ENCODE data around the gene CCDC9B.
A peak's percentile ranks its signal among the peaks of the same experiment; 100 is the strongest.

CCDC9B gene

DNA sequence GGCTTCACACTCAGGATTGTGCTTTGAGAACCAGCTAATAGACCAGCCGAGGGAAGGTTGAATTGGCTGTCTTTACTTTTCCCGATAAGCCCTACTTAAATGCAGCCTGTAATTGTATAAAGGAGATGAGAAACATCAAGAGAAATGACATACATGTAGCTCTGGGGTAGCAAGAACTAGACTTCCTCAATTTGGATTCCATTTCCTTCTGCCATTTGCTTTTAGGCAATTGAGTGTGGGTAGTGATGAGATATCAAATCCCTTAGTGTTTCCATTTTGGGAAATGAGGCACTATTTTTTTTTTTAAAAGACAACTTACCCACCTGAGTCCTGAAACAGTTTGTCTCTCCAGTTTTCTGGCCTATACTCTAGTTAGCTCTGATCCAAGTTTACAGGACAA lies 15.0 kb downstream of the CCDC9B start:
- no peak for TF ChIP-seq ZFX (IDR thresholded peaks at IDR 0.05; ENCODE audit: borderline replicate concordance)
- TF ChIP-seq, protein P1, sequence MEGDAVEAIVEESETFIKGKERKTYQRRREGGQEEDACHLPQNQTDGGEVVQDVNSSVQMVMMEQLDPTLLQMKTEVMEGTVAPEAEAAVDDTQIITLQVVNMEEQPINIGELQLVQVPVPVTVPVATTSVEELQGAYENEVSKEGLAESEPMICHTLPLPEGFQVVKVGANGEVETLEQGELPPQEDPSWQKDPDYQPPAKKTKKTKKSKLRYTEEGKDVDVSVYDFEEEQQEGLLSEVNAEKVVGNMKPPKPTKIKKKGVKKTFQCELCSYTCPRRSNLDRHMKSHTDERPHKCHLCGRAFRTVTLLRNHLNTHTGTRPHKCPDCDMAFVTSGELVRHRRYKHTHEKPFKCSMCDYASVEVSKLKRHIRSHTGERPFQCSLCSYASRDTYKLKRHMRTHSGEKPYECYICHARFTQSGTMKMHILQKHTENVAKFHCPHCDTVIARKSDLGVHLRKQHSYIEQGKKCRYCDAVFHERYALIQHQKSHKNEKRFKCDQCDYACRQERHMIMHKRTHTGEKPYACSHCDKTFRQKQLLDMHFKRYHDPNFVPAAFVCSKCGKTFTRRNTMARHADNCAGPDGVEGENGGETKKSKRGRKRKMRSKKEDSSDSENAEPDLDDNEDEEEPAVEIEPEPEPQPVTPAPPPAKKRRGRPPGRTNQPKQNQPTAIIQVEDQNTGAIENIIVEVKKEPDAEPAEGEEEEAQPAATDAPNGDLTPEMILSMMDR (IDR thresholded peaks at IDR 0.05) = no peak

DNA sequence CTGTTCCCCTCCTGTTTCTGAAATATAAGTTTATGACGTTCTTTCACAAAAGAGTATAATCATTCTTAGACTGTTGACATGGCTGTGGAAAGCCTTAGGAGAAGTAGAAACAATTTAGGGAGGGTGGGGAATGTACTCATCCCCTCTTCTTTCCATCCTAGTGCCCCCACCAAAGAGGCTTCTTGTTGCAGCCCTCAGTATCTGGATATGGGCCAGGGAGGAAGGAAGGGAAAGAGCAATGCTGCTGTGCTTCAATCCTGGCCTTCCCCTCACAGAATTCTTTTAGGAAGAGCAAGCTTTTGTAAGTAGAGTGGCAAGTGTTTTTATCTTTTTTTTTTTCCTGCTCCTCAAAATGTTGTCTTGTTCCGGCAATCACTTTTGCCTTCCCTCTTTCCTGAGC lies 15.6 kb downstream of the CCDC9B start:
- TF ChIP-seq, protein P1 (IDR thresholded peaks at IDR 0.05) = no peak
- TF ChIP-seq ZFX (IDR thresholded peaks at IDR 0.05; ENCODE audit: borderline replicate concordance) = no peak
- no peak overlapping the region for H3K27ac ChIP-seq

More for the DNA sequence above, 15.0 kb downstream of the CCDC9B start:
- H3K27ac ChIP-seq = no peak overlapping the region

DNA sequence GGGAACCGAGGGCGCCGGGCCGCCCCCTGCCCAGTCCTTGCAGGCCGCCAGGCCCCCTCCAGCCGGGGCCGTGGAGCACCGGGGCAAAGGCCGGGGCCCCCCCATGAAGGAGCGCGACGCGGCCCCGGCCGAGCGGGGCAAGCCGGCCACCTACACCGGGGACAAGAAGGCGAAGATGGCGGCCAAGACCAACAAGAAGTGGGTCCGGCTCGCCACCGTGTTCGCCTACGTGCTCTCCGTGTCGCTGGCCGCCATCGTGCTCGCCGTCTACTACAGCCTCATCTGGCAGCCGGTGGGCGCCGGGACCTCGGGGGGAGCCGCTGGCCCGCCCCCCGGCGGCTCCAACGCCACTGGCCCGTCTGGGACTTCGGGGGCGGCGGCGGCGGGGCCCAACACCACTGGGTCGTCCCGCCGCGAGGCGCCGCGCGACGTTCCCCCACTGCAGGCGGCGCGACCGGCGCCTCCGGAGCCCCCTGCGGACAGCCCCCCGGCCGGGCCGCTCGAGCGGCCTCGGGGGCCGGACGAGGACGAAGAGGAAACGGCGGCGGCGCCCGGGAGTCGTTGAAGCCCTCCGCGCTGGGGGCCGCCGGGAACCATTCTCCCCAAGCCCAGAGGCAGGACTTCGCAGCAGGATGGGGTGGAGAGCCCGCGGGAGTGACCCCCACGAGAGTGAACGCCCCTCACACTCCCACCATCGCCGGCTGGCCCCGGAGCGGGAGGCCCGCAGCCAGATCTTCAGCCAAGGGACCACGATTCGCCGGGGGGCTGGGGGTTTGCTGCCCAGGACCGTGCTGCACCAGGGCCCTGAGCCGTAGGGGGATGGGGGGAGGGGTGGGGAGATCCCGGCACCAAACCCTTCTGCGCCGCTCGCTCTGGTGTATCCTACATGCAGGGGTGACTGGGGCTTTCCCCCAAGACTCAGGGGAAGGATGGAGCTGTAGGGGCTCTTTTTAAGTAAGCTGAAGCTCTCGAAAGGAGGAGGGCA lies 16.5 kb downstream of the CCDC9B start:
- H3K27ac ChIP-seq = peak overlapping the region; percentile 65

DNA sequence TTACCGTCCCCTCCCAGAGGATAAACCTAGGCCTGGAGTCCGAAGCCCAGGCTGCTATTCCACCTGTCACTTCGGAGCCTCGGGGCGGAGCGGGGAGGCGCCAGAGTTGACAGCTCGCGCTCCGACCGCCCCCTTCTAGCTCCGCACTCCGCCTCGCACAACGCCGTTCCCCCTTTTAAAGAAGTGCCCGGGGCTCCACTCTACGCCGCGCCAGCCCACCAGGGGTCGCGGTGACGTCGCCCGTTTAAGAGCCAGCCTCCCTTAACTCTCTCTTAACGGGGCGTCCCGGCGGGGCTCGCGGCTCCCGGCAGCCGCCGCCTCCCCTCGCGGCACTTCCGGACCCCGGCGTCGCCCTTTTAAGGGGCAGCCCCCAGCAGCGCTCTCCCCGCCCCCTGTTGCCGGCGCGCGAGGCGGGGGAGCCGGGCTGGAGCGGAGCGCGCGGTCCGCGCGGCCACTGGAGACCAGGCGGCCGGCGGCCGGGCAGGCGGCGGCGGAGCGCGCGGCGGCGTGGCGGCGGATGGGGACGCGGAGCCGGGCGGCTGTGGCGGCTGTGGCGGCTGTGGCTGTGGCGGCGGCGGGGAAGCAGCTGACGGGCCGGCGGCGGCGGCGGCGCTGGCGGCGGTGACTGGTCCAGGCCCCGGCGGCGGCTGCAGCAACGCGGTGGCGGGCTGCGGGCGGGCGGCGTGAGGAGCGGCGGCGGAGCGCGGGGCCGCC lies 17.3 kb downstream of the CCDC9B start, which contains the start of gene INAFM2:
Gene INAFM2, plus strand, starts transcription at position 454 of the 714 bp plus-strand sequence. CDS start 364 bp downstream, outside the sequence.
- peak within 1 kb of the TSS; percentile 65 for H3K27ac ChIP-seq
- TF ChIP-seq, protein P1 (IDR thresholded peaks at IDR 0.05) = peak; percentile 39
- no peak for TF ChIP-seq ZFX (IDR thresholded peaks at IDR 0.05; ENCODE audit: borderline replicate concordance)

More for the DNA sequence above, 16.5 kb downstream of the CCDC9B start:
- no peak for TF ChIP-seq ZFX (IDR thresholded peaks at IDR 0.05; ENCODE audit: borderline replicate concordance)

DNA sequence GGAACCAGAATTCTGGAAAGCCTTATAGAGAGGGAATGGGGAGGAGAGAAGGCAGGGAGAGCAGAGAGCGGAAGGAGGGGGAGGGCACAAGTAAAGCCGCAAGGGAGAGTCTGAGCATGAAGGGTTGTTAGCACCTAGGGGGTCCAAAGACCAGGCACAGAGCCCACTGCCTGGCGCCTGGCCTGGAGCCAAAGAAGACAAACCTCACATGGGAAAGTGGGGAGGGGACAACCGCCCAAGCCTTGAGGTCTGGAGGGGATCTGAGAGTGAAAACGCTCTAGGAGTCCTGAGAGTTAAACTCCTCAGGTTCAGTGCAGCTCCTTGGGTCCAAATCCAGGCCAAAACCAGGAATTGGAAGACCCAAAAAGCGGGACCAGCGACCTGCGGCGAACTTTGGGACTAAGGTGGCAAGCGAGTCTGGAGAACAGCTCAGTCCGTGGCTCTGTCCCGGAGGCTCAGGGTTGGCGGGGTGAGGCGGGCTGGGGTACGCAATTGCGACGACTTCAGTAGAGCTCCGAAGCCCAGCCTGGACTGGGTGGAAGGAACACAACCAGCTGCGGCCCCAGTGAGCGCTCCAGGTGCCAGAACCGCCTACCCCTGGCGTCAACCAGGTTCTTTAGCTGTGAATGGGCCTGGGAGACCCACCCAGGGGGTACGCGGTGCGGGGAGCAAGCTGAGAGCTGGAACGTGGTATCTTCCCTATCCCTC lies 18.1 kb downstream of the CCDC9B start:
- TF ChIP-seq, protein P1 (IDR thresholded peaks at IDR 0.05) = no peak
- no peak for TF ChIP-seq ZFX (IDR thresholded peaks at IDR 0.05; ENCODE audit: borderline replicate concordance)
- peak overlapping the region; percentile 65 for H3K27ac ChIP-seq

DNA sequence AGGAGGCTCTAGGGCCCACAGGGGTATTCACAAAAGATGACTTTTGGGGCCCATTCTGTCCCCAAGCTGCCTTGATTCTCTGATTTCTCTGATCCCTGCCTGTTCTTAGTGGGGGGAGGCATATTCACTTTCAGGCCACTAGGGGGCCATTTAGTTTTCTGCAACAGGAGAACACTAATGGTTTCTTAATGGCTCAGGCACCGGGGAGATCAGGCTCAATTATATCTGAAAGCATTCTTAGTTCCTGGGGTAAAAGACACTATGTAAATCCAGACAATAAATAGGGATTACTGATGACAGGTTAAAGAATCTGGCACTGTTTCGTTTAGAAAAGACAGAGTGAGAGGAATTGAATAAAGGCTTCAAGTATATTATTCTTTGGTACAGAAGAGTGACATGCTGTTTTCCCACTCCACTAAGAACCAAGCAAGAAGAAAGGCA lies 19.8 kb downstream of the CCDC9B start:
- H3K27ac ChIP-seq = no peak overlapping the region
- TF ChIP-seq, protein P1 (IDR thresholded peaks at IDR 0.05) = peak; percentile 92
- TF ChIP-seq ZFX (IDR thresholded peaks at IDR 0.05; ENCODE audit: borderline replicate concordance) = no peak

DNA sequence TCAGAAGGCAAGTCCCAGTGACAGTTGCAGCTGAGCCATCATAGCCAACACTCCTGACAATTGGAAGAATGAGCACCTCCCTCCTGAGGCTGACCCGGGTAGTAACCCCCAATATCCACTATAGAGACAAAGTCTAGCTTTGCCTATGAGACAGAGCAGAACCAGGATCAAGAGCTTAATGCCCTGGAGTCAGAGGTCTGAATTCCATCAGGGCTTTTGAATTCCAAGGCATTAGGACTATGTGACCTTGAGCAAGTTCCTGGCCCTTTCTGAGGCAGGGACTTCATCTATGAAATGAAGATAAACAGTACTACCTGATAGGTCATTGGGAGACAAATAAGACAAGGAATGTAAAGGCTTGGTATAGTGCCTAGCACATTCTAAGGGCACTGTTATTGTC lies 20.3 kb downstream of the CCDC9B start:
- no peak for TF ChIP-seq ZFX (IDR thresholded peaks at IDR 0.05; ENCODE audit: borderline replicate concordance)
- TF ChIP-seq, protein P1 (IDR thresholded peaks at IDR 0.05) = no peak

More for the DNA sequence above, 20.3 kb downstream of the CCDC9B start:
- no peak overlapping the region for H3K27ac ChIP-seq

Measured in 22Rv1 (cell line).